Measurements from ENCODE around the gene TOP1.

GRCh38 chr20:40983898-40984297 lies 44.7 kb upstream of the TOP1 start:
- no peak for TF ChIP-seq CTCF (conservative IDR thresholded peaks at IDR 0.05; ENCODE audit: low read depth, low read length)
- TF ChIP-seq EZH2 (IDR thresholded peaks at IDR 0.05; ENCODE audit: borderline replicate concordance, low read depth, low read length, poor library complexity, severe bottlenecking) = no peak
